HuH-7.5 (cell line): Measurements from ENCODE around the gene MYL6.
"Not testable (repeated sequence)": the region's sequence is repeated elsewhere in the genome, so short reads cannot be mapped to it uniquely, and the experiment has no call there.

Experiments used
- DNase-seq: peaks from one replicate; pipeline ENCODE4 v3.0.0; 2011; ENCODE audit warnings: low spot score

MYL6 gene

GRCh38 chr12:56158029-56158925, at the start of gene MYL6:
MYL6 (plus strand) TSS chr12:56158359; CDS start chr12:56158402, 43 bp downstream.
- peak; percentile 92 for DNase-seq

- DNase-seq: no peak
Observed at GRCh38 chr12:56110571-56110970, 47.6 kb upstream of the MYL6 start.

GRCh38 chr12:56114084-56114483, 44.1 kb upstream of the MYL6 start:
- DNase-seq: no peak

- no peak for DNase-seq
Observed at GRCh38 chr12:56115329-56115728, 42.8 kb upstream of the MYL6 start.

GRCh38 chr12:56116267-56117081, 41.7 kb upstream of the MYL6 start, which contains the start of gene RPL41:
RPL41 (plus strand) TSS chr12:56116633.
- peak; percentile 59 for DNase-seq

- DNase-seq: not testable (repeated sequence)
Observed at GRCh38 chr12:56117082-56117706, 41.0 kb upstream of the MYL6 start.

GRCh38 chr12:56117778-56118687, 40.1 kb upstream of the MYL6 start, which contains the start of gene ZC3H10:
ZC3H10 (plus strand) TSS chr12:56118266; CDS start chr12:56120563, 2,297 bp downstream.
- peak; percentile 78 for DNase-seq

- no peak for DNase-seq
Observed at GRCh38 chr12:56118688-56119357, 39.3 kb upstream of the MYL6 start.

GRCh38 chr12:56119361-56119796, 38.8 kb upstream of the MYL6 start:
- DNase-seq: peak; percentile 95

GRCh38 chr12:56120158-56120846, 37.9 kb upstream of the MYL6 start:
- no peak for DNase-seq

GRCh38 chr12:56121204-56121870, 36.8 kb upstream of the MYL6 start:
- no peak for DNase-seq

- peak; percentile 49 for DNase-seq
Observed at GRCh38 chr12:56122637-56123036, 35.5 kb upstream of the MYL6 start.

- no peak for DNase-seq
Observed at GRCh38 chr12:56124133-56124532, 34.0 kb upstream of the MYL6 start.

- DNase-seq: no peak
Observed at GRCh38 chr12:56126732-56127239, 31.4 kb upstream of the MYL6 start.

GRCh38 chr12:56127485-56127887, 30.7 kb upstream of the MYL6 start:
- no peak for DNase-seq

- DNase-seq: peak; percentile 92
Observed at GRCh38 chr12:56127888-56128669, 30.1 kb upstream of the MYL6 start, which contains the start of gene ESYT1. ESYT1 (plus strand) TSS chr12:56128267; CDS start chr12:56128320, 53 bp downstream.

GRCh38 chr12:56128670-56129205, 29.4 kb upstream of the MYL6 start:
- no peak for DNase-seq
